Measurements from ENCODE around the gene CHPF2.

Gene CHPF2

DNA sequence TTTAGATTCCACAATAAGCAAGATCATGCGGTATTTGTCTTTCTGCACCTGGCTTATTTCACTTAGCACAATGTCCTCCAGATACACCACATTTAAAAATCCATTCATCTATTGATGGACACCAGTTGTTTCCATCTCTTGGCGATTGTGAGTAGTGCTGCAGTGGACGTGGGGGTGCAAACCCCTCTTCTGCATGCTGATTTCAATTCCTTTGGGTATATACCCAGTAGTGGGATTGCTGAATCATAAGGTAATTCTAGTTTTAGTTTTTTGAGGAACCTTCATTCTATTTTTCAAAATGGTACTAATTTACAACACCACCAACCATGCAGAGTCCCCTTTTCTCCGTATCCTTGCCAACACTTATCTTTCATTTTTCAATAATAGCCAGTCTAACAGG lies 43.2 kb upstream of the CHPF2 start:
- TF ChIP-seq ZFX (IDR thresholded peaks at IDR 0.05; ENCODE audit: borderline replicate concordance), result no peak
- TF ChIP-seq, protein P1, sequence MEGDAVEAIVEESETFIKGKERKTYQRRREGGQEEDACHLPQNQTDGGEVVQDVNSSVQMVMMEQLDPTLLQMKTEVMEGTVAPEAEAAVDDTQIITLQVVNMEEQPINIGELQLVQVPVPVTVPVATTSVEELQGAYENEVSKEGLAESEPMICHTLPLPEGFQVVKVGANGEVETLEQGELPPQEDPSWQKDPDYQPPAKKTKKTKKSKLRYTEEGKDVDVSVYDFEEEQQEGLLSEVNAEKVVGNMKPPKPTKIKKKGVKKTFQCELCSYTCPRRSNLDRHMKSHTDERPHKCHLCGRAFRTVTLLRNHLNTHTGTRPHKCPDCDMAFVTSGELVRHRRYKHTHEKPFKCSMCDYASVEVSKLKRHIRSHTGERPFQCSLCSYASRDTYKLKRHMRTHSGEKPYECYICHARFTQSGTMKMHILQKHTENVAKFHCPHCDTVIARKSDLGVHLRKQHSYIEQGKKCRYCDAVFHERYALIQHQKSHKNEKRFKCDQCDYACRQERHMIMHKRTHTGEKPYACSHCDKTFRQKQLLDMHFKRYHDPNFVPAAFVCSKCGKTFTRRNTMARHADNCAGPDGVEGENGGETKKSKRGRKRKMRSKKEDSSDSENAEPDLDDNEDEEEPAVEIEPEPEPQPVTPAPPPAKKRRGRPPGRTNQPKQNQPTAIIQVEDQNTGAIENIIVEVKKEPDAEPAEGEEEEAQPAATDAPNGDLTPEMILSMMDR (IDR thresholded peaks at IDR 0.05), result no peak
- no peak overlapping the region for H3K27ac ChIP-seq

DNA sequence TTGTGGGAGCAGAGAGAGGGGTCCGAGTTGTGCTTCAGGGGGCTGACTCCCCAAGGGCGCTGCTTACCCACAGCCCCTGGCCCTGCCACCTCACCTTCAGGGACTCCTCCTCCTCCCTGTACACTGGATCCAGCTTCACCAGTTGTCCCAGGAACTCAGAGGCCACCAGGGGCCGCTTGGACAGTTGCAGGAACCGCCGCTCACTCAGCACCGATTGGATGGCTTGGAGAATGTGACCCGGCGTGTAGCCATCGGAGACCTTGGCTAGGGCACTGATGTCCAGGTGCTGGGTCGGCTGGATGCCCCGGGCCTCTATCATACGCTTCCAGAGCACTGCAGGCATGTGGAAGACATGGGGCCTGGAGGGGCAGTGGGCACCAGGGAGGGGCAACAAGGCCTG lies 40.7 kb upstream of the CHPF2 start:
- H3K27ac ChIP-seq, result no peak overlapping the region
- TF ChIP-seq, protein P1 (IDR thresholded peaks at IDR 0.05), result peak; percentile 14; the same call in 1 of the 2 replicates
- TF ChIP-seq ZFX (IDR thresholded peaks at IDR 0.05; ENCODE audit: borderline replicate concordance), result no peak

DNA sequence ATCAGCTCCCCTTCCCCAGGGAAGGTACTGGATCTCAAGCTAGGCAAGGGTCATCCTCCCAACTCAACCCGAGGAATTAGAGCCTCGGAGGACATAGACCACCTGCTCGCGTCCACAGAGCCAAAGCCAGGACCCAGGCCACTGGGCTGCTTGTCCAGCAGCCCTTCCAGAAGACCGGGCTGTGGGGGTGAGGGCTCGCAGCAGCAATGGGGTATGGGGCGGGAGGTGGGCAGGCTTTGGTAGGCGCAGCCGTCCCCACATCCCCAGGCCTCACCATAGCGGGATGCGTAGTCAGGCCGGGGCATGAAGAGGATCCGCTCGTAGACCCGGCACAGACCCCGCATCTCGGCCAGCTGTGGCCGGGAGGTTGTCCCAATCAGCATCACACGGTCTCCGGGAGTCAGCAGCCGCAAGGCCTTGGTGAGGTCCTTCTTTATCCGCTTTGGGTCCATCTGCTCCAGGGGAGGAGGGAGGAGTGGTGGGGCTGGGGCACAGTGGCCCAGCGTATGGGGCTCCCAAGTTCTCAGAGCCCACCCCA lies 40.2 kb upstream of the CHPF2 start:
- TF ChIP-seq, protein P1 (IDR thresholded peaks at IDR 0.05), result no peak
- TF ChIP-seq ZFX (IDR thresholded peaks at IDR 0.05; ENCODE audit: borderline replicate concordance), result no peak
- H3K27ac ChIP-seq, result no peak overlapping the region

DNA sequence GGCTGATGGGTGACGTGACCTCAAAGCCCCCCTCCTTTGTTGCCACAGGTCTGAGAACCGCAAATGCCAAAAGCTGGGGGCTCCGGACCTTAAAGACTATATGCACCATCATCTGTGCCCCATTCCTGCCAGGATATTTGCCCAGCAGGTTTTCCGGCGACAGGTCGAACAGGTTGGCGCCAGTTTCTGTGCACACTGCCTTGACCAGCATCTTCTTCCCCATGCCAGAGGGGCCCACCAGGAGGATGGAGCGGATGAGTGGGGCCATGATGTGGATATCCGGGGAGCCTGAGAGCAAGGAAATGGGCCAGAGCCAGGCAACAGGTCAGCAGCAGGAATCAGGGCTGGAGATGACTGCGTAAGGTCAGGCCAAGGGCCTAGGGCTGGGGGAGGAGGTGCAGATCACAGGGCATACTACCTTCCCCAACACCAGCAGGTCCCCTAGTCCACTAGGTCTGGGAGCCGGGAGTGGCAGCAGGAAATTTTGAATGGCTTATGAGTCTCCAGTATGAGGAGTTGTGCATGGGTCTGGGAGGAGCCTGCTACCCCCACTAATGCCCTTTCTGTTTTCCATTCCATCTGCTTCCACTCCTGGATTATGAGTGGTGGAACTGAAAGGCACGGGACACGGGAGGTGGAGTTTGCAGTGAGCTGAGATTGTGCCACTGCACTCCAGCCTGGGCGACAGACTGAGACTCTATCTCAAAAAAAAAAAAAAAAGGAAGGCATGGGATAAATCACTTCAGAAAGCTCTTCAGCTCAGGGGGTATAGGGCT lies 38.9 kb upstream of the CHPF2 start:
- TF ChIP-seq ZFX (IDR thresholded peaks at IDR 0.05; ENCODE audit: borderline replicate concordance), result no peak
- TF ChIP-seq, protein P1 (IDR thresholded peaks at IDR 0.05), result no peak
- no peak overlapping the region for H3K27ac ChIP-seq

DNA sequence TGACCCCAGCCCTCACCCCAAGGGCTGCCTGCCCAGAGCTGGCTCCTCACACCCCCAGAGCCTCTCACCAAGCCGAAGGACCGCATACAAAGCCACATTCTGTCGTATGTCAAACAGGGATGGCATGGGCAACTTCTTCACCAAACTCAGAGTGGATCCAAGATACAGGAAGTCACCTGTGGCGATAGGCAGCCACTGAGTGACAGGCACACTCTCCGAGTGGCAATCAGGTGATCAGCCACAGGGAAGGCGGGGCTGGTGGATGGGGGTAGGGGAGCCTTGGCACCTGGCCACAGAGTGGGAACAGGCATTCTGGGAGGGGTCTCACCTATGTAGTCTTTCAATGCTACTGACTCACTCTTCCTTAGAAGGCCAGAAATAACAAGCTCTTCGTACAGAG lies 38.1 kb upstream of the CHPF2 start:
- TF ChIP-seq, protein P1 (IDR thresholded peaks at IDR 0.05), result no peak
- TF ChIP-seq ZFX (IDR thresholded peaks at IDR 0.05; ENCODE audit: borderline replicate concordance), result no peak
- no peak overlapping the region for H3K27ac ChIP-seq

DNA sequence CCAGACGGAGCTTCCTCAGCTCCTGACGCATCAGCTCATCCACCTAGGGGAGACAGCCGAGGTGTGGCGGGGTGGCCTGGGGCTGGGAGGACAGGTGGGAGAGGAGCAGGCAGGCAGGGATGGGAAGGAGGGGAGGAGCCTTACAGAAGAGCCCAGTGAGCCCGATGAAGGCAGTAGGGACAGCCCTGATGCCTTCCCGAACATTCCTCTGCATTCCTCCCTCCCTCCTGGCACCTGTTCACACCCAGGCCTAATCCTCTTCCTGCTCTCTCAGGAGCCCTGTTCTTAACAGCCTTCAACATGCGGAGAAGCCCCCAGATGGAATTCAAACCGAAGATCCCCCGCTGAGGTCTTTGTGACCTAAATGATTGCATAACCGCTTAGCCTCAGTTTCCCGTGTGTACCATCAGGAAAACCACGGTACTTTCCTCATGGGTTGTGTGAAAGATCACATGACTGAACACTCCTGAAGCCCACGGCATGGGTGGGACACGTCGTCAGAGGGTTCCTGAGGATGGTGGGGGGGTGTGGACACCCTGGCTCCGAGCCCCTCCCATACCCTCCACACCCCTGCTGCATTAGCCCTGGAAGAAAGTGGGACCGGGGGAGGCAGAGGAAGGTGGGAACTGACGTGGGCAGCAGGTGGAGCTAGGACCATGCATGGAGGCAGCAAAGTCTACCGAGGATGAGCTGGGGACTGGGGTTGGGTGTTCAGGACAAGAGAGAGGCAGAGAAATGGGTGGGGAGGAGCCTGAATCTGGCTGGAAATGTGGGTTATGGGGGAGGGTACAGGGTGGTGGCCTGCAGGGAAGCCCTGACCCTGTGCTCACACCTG lies 36.5 kb upstream of the CHPF2 start:
- TF ChIP-seq ZFX (IDR thresholded peaks at IDR 0.05; ENCODE audit: borderline replicate concordance), result no peak
- TF ChIP-seq, protein P1 (IDR thresholded peaks at IDR 0.05), result no peak
- H3K27ac ChIP-seq, result no peak overlapping the region

Data from 22Rv1 (cell line).